ENCODE results near the gene GLI1.
"Not testable (repeated sequence)": the region's sequence is repeated elsewhere in the genome, so short reads cannot be mapped to it uniquely, and the experiment has no call there.

Gene GLI1

DNA sequence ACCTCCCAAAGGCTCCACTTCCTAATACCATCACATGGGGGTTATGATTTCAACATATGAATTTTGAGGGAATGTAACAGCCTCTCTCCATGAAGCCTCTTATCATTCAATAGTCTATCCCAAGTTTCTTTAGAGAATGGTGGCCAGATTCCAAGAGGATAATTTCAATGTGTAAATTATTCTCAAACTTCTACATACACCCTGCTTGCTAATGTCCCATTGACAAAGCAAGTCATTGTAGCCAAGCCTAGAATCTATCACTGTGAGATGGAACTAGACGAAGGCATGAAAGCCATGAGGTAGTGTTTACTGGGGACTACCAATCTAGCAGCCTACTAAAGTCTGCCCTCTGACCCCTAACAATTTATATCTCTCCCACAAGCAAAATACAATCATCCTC, 21.2 kb upstream of the GLI1 start:
- Mint-ChIP-seq H3K27ac (no peak overlapping the region), H3K27me3 (ENCODE audit: low read depth, poor library complexity) (peaks cover 7% of the 10 kb centered on the region), H3K4me3 (no peak overlapping the region), H3K9me3 (peaks cover 14% of the 10 kb centered on the region), H3K36me3 (ENCODE audit: low read depth) (peaks cover 9% of the 10 kb centered on the region), H3K4me1 (peaks cover 15% of the 10 kb centered on the region)
- TF ChIP-seq, protein P1, sequence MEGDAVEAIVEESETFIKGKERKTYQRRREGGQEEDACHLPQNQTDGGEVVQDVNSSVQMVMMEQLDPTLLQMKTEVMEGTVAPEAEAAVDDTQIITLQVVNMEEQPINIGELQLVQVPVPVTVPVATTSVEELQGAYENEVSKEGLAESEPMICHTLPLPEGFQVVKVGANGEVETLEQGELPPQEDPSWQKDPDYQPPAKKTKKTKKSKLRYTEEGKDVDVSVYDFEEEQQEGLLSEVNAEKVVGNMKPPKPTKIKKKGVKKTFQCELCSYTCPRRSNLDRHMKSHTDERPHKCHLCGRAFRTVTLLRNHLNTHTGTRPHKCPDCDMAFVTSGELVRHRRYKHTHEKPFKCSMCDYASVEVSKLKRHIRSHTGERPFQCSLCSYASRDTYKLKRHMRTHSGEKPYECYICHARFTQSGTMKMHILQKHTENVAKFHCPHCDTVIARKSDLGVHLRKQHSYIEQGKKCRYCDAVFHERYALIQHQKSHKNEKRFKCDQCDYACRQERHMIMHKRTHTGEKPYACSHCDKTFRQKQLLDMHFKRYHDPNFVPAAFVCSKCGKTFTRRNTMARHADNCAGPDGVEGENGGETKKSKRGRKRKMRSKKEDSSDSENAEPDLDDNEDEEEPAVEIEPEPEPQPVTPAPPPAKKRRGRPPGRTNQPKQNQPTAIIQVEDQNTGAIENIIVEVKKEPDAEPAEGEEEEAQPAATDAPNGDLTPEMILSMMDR (IDR thresholded peaks at IDR 0.05), result no peak
- DNase-seq, result no peak

DNA sequence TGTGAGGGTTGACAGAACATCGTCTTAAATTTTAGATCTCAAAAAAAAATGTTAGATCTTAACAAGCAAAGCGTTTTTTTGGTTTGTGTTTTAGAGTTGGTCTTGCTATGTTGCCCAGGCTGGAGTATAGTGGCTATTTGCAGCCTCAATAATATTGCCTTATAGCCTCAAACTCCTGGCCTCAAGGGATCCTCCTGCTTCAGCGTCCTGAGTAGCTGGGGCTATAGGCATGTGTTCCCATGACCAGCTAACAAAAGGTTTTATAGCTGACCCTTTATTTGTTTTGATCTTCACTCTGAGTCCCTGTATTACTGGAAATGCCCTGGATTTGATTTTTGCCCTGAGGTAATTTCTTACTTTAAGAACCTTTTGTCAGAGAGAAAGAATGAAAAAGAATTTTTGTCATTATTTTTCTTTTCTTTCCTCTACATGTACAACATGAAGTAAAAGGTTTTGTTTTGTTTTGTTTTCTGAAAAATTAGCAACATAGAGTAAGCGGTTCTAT, 19.8 kb upstream of the GLI1 start:
- Mint-ChIP-seq H3K4me1 (peaks cover 7% of the 10 kb centered on the region), H3K36me3 (ENCODE audit: low read depth) (peaks cover 9% of the 10 kb centered on the region), H3K27me3 (ENCODE audit: low read depth, poor library complexity) (peaks cover 7% of the 10 kb centered on the region), H3K27ac (no peak overlapping the region), H3K4me3 (no peak overlapping the region), H3K9me3 (peaks cover 14% of the 10 kb centered on the region)
- TF ChIP-seq, protein P1 (IDR thresholded peaks at IDR 0.05), result no peak
- DNase-seq, result no peak

DNA sequence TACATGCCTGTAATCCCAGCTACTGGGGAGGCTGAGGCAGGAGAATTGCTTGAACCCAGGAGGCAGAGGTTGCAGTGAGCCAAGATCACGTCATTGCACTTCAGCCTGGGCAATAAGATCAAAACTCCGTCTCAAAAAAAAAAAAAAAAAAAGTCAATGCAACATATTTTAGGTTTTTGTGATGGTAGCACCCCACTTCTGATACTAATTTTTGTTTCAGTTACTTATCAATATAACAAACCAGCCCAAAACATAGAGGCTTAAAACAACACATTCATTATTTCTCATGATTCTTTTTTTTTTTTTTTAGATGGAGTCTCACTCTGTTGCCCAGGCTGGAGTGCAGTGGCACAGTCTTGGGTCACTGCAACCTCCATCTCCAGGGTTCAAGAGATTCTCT, 18.2 kb upstream of the GLI1 start:
- not testable (repeated sequence) for DNase-seq; H3K27me3 Mint-ChIP-seq (ENCODE audit: low read depth, poor library complexity); H3K4me1 Mint-ChIP-seq; H3K36me3 Mint-ChIP-seq (ENCODE audit: low read depth); H3K27ac Mint-ChIP-seq; H3K4me3 Mint-ChIP-seq
- peaks cover 14% of the 10 kb centered on the region for H3K9me3 Mint-ChIP-seq

DNA sequence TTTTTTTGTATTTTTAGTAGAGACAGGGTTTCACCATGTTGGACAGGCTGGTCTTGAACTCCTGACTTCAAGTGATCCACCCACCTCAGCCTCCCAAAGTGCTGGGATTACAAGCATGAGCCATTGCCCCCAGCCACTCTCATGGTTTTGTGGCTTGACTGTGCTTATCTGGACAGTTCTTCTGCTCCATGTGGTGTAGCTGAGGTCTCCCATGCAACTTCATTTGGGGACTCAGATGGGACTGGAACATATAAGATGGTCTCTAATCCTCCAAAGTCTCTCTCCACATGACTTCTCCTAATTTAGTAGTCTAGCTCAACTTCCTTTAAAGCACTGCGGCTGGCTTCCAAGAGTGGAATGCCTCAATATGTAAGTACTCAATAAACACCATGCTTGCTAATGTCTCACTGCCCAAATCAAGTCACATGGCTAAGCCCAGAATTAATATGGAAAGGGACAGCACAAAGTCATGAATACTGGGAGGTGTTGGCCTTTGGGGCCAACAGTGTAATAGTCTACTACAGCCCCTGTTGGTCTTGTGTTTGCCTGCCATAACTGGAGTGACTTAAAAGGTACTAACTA, 17.6 kb upstream of the GLI1 start:
- Mint-ChIP-seq H3K4me3 (no peak overlapping the region), H3K27me3 (ENCODE audit: low read depth, poor library complexity) (peaks cover 7% of the 10 kb centered on the region), H3K9me3 (peaks cover 14% of the 10 kb centered on the region), H3K4me1 (no peaks in the 10 kb centered on the region), H3K36me3 (ENCODE audit: low read depth) (peaks cover 9% of the 10 kb centered on the region), H3K27ac (no peak overlapping the region)
- no peak for DNase-seq
- TF ChIP-seq, protein P1 (IDR thresholded peaks at IDR 0.05), result no peak

DNA sequence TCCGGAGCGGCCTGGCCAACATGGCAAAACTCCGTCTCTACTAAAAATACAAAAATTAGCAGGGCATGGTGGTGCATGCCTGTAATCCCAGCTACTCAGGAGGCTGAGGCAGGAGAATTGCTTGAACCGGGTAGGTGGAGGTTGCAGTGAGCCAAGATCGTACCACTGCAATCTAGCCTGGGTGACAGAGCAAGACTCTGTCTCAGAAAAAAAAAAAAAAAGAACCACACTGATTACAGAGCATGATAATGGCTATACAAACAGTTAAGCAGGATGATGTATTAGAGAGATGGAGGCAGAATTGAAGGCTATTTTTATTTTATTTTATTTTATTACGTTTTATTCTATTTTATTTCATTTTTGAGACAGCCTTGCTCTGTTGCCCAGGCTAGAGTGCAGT, 15.2 kb upstream of the GLI1 start:
- H3K27ac Mint-ChIP-seq; H3K27me3 Mint-ChIP-seq (ENCODE audit: low read depth, poor library complexity); H3K36me3 Mint-ChIP-seq (ENCODE audit: low read depth); DNase-seq; H3K4me3 Mint-ChIP-seq; H3K4me1 Mint-ChIP-seq: not testable (repeated sequence)
- peaks cover 18% of the 10 kb centered on the region for H3K9me3 Mint-ChIP-seq

DNA sequence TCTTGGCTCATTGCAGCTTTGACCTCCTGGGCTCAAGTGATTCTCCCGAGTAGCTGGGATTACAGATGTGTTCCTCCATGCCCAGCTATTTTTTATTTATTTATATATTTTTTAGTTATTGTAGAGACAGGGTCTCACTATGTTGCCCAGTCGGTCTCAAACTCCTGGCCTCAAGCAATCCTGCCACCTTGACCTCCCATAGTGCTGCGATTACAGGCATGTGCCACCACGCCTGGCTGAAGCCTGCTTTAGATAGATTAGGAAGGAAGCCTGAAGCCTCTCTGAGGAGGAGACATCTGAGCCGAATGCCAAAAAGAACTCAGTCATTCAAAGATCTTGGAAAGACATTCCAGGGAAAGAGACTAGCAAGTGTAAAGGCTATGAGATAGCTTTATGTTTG, 14.8 kb upstream of the GLI1 start:
- peaks cover 7% of the 10 kb centered on the region for H3K27me3 Mint-ChIP-seq (ENCODE audit: low read depth, poor library complexity)
- TF ChIP-seq, protein P1 (IDR thresholded peaks at IDR 0.05), result no peak
- peaks cover 9% of the 10 kb centered on the region for H3K36me3 Mint-ChIP-seq (ENCODE audit: low read depth)
- peaks cover 18% of the 10 kb centered on the region for H3K9me3 Mint-ChIP-seq
- H3K4me1 Mint-ChIP-seq, result no peaks in the 10 kb centered on the region
- H3K4me3 Mint-ChIP-seq, result no peak overlapping the region
- no peak overlapping the region for H3K27ac Mint-ChIP-seq
- DNase-seq, result no peak

DNA sequence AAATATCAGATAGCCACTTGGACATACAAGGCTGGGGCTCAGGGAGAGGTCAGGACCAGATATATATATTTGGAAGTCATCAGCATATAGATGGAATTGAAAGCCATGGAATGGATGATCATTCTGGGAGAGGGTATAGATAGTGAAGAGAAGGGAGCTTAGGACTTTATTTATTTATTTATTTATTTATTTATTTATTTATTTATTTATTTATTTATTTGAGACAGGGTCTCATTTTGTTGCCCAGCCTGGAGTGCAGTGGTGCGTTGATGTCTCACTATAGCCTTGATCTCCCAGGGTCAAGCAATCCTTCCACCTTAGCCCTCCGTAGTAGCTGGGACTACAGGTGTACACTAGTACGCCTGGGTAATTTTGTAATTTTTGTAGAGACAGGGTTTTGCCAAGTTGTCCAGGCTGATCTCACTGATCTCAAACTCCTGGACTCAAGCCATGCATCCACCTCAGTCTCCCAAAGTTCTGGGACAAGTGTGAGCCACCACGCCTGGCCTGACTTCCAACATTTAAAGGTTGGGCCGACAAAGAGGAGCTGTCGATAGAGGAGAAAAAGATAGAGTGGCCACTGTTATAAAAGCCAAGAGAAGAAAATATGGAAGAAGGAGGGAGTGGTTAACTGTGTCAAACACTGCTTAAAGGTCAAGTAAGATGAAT, 13.2 kb upstream of the GLI1 start:
- H3K36me3 Mint-ChIP-seq (ENCODE audit: low read depth), result peaks cover 4% of the 10 kb centered on the region
- H3K27ac Mint-ChIP-seq, result no peak overlapping the region
- H3K4me1 Mint-ChIP-seq, result peaks cover 7% of the 10 kb centered on the region
- no peak for DNase-seq
- no peak overlapping the region for H3K4me3 Mint-ChIP-seq
- H3K9me3 Mint-ChIP-seq, result peaks cover 12% of the 10 kb centered on the region
- H3K27me3 Mint-ChIP-seq (ENCODE audit: low read depth, poor library complexity), result peaks cover 4% of the 10 kb centered on the region
- TF ChIP-seq, protein P1 (IDR thresholded peaks at IDR 0.05), result no peak
